HG03045 (cell line): ENCODE measurements around the gene AMOTL1.

Experiments
- ATAC-seq: cut with Tn5 transposase; IDR thresholded peaks from one replicate; pipeline ENCODE4 v1.9.1; 2021; ENCODE audit warnings: mild to moderate bottlenecking, moderate library complexity; ENCODE audit not compliant: unreplicated experiment

Gene AMOTL1

GRCh38 chr11:94869186-94869585 is 101.0 kb downstream of the AMOTL1 start:
- no peak for ATAC-seq

- no peak for ATAC-seq
Observed at GRCh38 chr11:94870422-94870821, 102.3 kb downstream of the AMOTL1 start.

GRCh38 chr11:94871491-94872185 is 103.5 kb downstream of the AMOTL1 start:
- ATAC-seq, result no peak

GRCh38 chr11:94873916-94874540 is 105.9 kb downstream of the AMOTL1 start:
- ATAC-seq, result no peak

GRCh38 chr11:94876222-94876621 is 108.1 kb downstream of the AMOTL1 start:
- no peak for ATAC-seq

- ATAC-seq, result peak; percentile 86
Observed at GRCh38 chr11:94876645-94877442, 108.7 kb downstream of the AMOTL1 start.

- ATAC-seq, result no peak
Observed at GRCh38 chr11:94877443-94878200, 109.5 kb downstream of the AMOTL1 start.

GRCh38 chr11:94879006-94879405 is 110.8 kb downstream of the AMOTL1 start:
- ATAC-seq, result no peak

GRCh38 chr11:94880216-94880615 is 112.1 kb downstream of the AMOTL1 start:
- ATAC-seq, result no peak

- no peak for ATAC-seq
Observed at GRCh38 chr11:94882931-94883330, 114.8 kb downstream of the AMOTL1 start.

GRCh38 chr11:94883878-94884277 is 115.7 kb downstream of the AMOTL1 start:
- ATAC-seq, result no peak

GRCh38 chr11:94884376-94884775 is 116.2 kb downstream of the AMOTL1 start:
- no peak for ATAC-seq

GRCh38 chr11:94885133-94885532 is 117.0 kb downstream of the AMOTL1 start:
- no peak for ATAC-seq

- ATAC-seq, result no peak
Observed at GRCh38 chr11:94885581-94885980, 117.4 kb downstream of the AMOTL1 start.

- ATAC-seq, result no peak
Observed at GRCh38 chr11:94888204-94888603, 120.0 kb downstream of the AMOTL1 start.

- no peak for ATAC-seq
Observed at GRCh38 chr11:94895451-94895850, 127.3 kb downstream of the AMOTL1 start.

GRCh38 chr11:94895971-94896370 is 127.8 kb downstream of the AMOTL1 start:
- no peak for ATAC-seq

- no peak for ATAC-seq
Observed at GRCh38 chr11:94897330-94897768, 129.2 kb downstream of the AMOTL1 start.

- ATAC-seq, result no peak
Observed at GRCh38 chr11:94907226-94907625, 139.1 kb downstream of the AMOTL1 start.

- ATAC-seq, result no peak
Observed at GRCh38 chr11:94909371-94909820, 141.2 kb downstream of the AMOTL1 start.

GRCh38 chr11:94910270-94910669 is 142.1 kb downstream of the AMOTL1 start:
- no peak for ATAC-seq
